Activated CD4-positive, alpha-beta memory T cell treated with anti-CD3 and anti-CD28 coated beads, Interleukin-2, amount 10 ng/mL, durations not matched to agents 7 days and 5 days (primary cell): ENCODE data around the gene CBLIF. TPM values are rescaled to one million over a fixed set of nuclear protein-coding genes. Genes with fewer than 3 reads are reported as not detected.
"Not testable (repeated sequence)": the region's sequence is repeated elsewhere in the genome, so short reads cannot be mapped to it uniquely, and the experiment has no call there.

Experiments
- CTCF ChIA-PET: fragments of 350-600 bp; sonication (Branson Sonifier 250); formaldehyde crosslinking; loops from one replicate; lab custom pipeline; 2021; ENCODE audit warnings: antibody characterized with exemption, inconsistent platforms; lab: Charles Lee
- POLR2A ChIA-PET: fragments of 350-600 bp; sonication (Branson Sonifier 250); formaldehyde crosslinking; loops from one replicate; lab custom pipeline; 2021; ENCODE audit warnings: antibody characterized with exemption; lab: Charles Lee
- DNase-seq: peaks from one replicate; pipeline ENCODE4 v3.0.0-alpha.2; 2020
- H3K27ac Mint-ChIP-seq: one replicate; pipeline ENCODE4 v1.8.0; 2021; ENCODE audit warnings: mild to moderate bottlenecking, mixed read lengths
- H3K27me3 Mint-ChIP-seq: one replicate; pipeline ENCODE4 v1.8.0; 2021; ENCODE audit warnings: mixed read lengths
- H3K36me3 Mint-ChIP-seq: one replicate; pipeline ENCODE4 v1.8.0; 2021; ENCODE audit warnings: low read depth, mixed read lengths
- H3K4me1 Mint-ChIP-seq: one replicate; pipeline ENCODE4 v1.8.0; 2021; ENCODE audit warnings: mixed read lengths
- H3K4me3 Mint-ChIP-seq: one replicate; pipeline ENCODE4 v1.8.0; 2021; ENCODE audit warnings: mild to moderate bottlenecking, mixed read lengths
- H3K9me3 Mint-ChIP-seq: one replicate; pipeline ENCODE4 v1.8.0; 2021; ENCODE audit warnings: mixed read lengths
- total RNA-seq, 2 experiments: library from RNA; stranded (reverse); gene quantifications; one replicate each; pipeline ENCODE4 v1.2.3, GENCODE V29; 2021

The CBLIF gene
- total RNA-seq, 2 experiments from 2014 or later: not detected

GRCh38 chr11:59839615-59840014 is 5.7 kb downstream of the CBLIF start:
- Mint-ChIP-seq H3K4me3 (no peak overlapping the region), H3K4me1 (peaks cover 6% of the 10 kb centered on the region), H3K27me3 (peaks cover 2% of the 10 kb centered on the region), H3K36me3 (no peaks in the 10 kb centered on the region), H3K9me3 (no peaks in the 10 kb centered on the region), H3K27ac (no peak overlapping the region)
- no peak for DNase-seq
- POLR2A ChIA-PET: no interaction called here
- CTCF ChIA-PET: no interaction called here

GRCh38 chr11:59833602-59834001 is 11.7 kb downstream of the CBLIF start:
- DNase-seq: no peak
- ChIA-PET POLR2A (no interaction called here), CTCF (no interaction called here)
- H3K4me3 Mint-ChIP-seq: no peak overlapping the region
- H3K27ac Mint-ChIP-seq: no peak overlapping the region
- H3K36me3 Mint-ChIP-seq: no peaks in the 10 kb centered on the region
- H3K9me3 Mint-ChIP-seq: no peaks in the 10 kb centered on the region
- H3K4me1 Mint-ChIP-seq: peaks cover 8% of the 10 kb centered on the region
- H3K27me3 Mint-ChIP-seq: no peaks in the 10 kb centered on the region

GRCh38 chr11:59829358-59829757 is 15.9 kb downstream of the CBLIF start:
- H3K9me3 Mint-ChIP-seq: no peaks in the 10 kb centered on the region
- peaks cover 8% of the 10 kb centered on the region for H3K4me1 Mint-ChIP-seq
- CTCF ChIA-PET: interaction anchor here (2.2 kb wide), 1 partner anchor 90 kb away, joined by 5 read pairs; no protein-coding TSS in a partner anchor
- H3K27me3 Mint-ChIP-seq: no peaks in the 10 kb centered on the region
- no peaks in the 10 kb centered on the region for H3K36me3 Mint-ChIP-seq
- DNase-seq: no peak
- H3K4me3 Mint-ChIP-seq: no peak overlapping the region
- POLR2A ChIA-PET: no interaction called here
- no peak overlapping the region for H3K27ac Mint-ChIP-seq

- Mint-ChIP-seq H3K9me3 (no peaks in the 10 kb centered on the region), H3K4me1 (peaks cover 16% of the 10 kb centered on the region), H3K4me3 (no peak overlapping the region), H3K36me3 (no peaks in the 10 kb centered on the region), H3K27me3 (no peaks in the 10 kb centered on the region), H3K27ac (no peak overlapping the region)
- ChIA-PET POLR2A (no interaction called here), CTCF (interaction anchor here (0.6 to 1.4 kb wide), 7 partner anchors 9 to 277 kb away, joined by 3 to 22 read pairs (median 3); no protein-coding TSS in a partner anchor)
- DNase-seq: peak; percentile 47
Observed at GRCh38 chr11:59822989-59823566, 22.2 kb downstream of the CBLIF start.

DNA sequence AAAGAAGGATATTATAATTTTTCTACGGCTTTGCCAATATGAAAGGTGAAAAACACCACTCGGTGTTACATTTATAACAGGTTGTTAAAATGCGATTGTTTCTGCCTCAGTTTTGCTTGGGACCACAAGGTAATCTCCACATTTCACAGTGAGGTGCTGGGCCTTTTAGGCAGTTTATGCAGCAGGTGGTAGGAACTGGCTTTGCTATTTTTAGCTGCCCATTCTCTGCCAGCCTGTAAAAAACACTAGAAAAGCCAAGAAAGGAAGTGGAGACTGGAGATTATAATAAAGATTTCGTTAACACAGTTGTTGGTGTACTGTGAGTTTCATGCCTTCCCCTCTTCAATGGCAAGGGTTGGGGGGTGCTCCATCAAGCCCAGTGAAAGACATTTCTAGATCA is 26.7 kb downstream of the CBLIF start:
- Mint-ChIP-seq H3K27me3 (no peaks in the 10 kb centered on the region), H3K27ac (peak overlapping the region; percentile 24), H3K4me1 (peaks cover 30% of the 10 kb centered on the region), H3K4me3 (no peak overlapping the region), H3K9me3 (no peaks in the 10 kb centered on the region), H3K36me3 (no peaks in the 10 kb centered on the region)
- ChIA-PET CTCF (no interaction called here), POLR2A (interaction anchor here (0.7 kb wide), 1 partner anchor 62 kb away, joined by 3 read pairs; no protein-coding TSS in a partner anchor)
- no peak for DNase-seq

- POLR2A ChIA-PET, DNase-seq, H3K36me3 Mint-ChIP-seq, H3K27me3 Mint-ChIP-seq, H3K9me3 Mint-ChIP-seq, H3K27ac Mint-ChIP-seq, H3K4me3 Mint-ChIP-seq: not testable (repeated sequence)
- CTCF ChIA-PET: interaction anchor here (1.1 kb wide), 1 partner anchor 40 kb away, joined by 3 read pairs; no protein-coding TSS in a partner anchor
- peaks cover 37% of the 10 kb centered on the region for H3K4me1 Mint-ChIP-seq
Observed at GRCh38 chr11:59816434-59816833, 28.9 kb downstream of the CBLIF start.

- POLR2A ChIA-PET: no interaction called here
- Mint-ChIP-seq H3K9me3 (peaks cover 3% of the 10 kb centered on the region), H3K27ac (no peak overlapping the region), H3K27me3 (no peaks in the 10 kb centered on the region), H3K4me3 (no peak overlapping the region), H3K4me1 (peaks cover 44% of the 10 kb centered on the region), H3K36me3 (peaks cover 12% of the 10 kb centered on the region)
- no peak for DNase-seq
- CTCF ChIA-PET: interaction anchor here (1.7 kb wide), 1 partner anchor 61 kb away, joined by 4 read pairs; the partner anchor contains the start of gene STX3
Observed at GRCh38 chr11:59815754-59816153, 29.5 kb downstream of the CBLIF start.

- peak overlapping the region; percentile 2 for H3K4me3 Mint-ChIP-seq
- peak overlapping the region; percentile 11 for H3K27ac Mint-ChIP-seq
- peaks cover 52% of the 10 kb centered on the region for H3K4me1 Mint-ChIP-seq
Observed at GRCh38 chr11:59814021-59814420, 31.3 kb downstream of the CBLIF start.

DNA sequence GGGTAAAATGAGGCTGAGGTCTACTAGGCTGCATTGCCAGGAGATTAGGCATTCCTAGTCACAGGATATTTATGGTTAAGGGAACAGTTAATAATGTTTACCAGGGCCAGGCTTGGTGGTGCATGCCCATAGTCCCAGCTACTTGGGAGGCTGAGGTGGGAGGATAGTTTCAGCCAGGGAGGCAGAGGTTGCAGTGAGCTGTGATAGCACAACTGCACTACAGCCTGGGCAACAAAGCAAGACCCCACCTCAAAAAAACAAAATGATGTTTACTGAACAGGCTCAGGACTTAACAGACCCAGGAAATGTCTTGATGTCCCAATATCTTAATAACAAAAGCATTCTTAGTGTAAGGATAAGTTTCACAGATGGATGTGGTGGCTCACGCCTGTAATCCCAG is 31.9 kb downstream of the CBLIF start:
- Mint-ChIP-seq H3K4me1 (peaks cover 50% of the 10 kb centered on the region), H3K36me3 (peaks cover 23% of the 10 kb centered on the region), H3K9me3 (peaks cover 3% of the 10 kb centered on the region), H3K4me3 (no peak overlapping the region), H3K27me3 (no peaks in the 10 kb centered on the region), H3K27ac (no peak overlapping the region)
- CTCF ChIA-PET: interaction anchor here (0.9 to 2.2 kb wide), 3 partner anchors 10 to 106 kb away, joined by 3 to 8 read pairs (median 6); partner anchors contain the start of gene STX3
- POLR2A ChIA-PET: interaction anchor here (1.0 kb wide), 1 partner anchor 12 kb away, joined by 3 read pairs; no protein-coding TSS in a partner anchor
- DNase-seq: no peak

More at GRCh38 chr11:59814021-59814420, 31.3 kb downstream of the CBLIF start:
- H3K36me3 Mint-ChIP-seq: peaks cover 19% of the 10 kb centered on the region
- POLR2A ChIA-PET: interaction anchor here (1.0 kb wide), 1 partner anchor 11 kb away, joined by 3 read pairs; no protein-coding TSS in a partner anchor
- no peaks in the 10 kb centered on the region for H3K27me3 Mint-ChIP-seq
- CTCF ChIA-PET: interaction anchor here (0.6 to 2.2 kb wide), 4 partner anchors 9 to 1244 kb away, joined by 3 to 8 read pairs (median 5); partner anchors contain the start of gene STX3
- DNase-seq: no peak
- H3K9me3 Mint-ChIP-seq: peaks cover 3% of the 10 kb centered on the region

- H3K27me3 Mint-ChIP-seq: no peaks in the 10 kb centered on the region
- H3K27ac Mint-ChIP-seq: no peak overlapping the region
- ChIA-PET POLR2A (interaction anchor here (1.0 to 8.8 kb wide), 2 partner anchors 29 to 57 kb away, joined by 3 to 64 read pairs; partner anchors contain the start of gene STX3), CTCF (interaction anchor here (0.9 to 1.7 kb wide), 2 partner anchors 11 to 316 kb away, joined by 3 to 5 read pairs; no protein-coding TSS in a partner anchor)
- peaks cover 47% of the 10 kb centered on the region for H3K4me1 Mint-ChIP-seq
- H3K9me3 Mint-ChIP-seq: peaks cover 3% of the 10 kb centered on the region
- peaks cover 28% of the 10 kb centered on the region for H3K36me3 Mint-ChIP-seq
- H3K4me3 Mint-ChIP-seq: no peak overlapping the region
- DNase-seq: no peak
Observed at GRCh38 chr11:59812220-59812619, 33.1 kb downstream of the CBLIF start.

DNA sequence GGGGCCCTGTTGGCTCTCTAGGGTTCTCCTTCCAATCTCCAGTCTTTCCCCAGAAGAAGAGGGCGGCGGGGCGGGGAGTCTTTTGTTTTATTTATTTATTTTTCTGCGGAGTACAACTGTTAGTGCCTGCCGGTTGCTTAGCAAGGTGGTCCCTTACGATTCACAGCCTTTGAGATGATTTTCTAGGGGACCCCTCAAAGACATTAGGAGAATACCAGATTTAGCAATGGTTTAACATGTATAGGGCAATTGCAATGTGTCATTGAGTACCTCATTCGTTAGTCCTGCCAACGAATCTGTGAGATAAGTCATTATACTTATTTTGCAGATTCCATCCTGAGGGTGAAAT is 34.4 kb downstream of the CBLIF start:
- H3K27ac Mint-ChIP-seq: peak overlapping the region; percentile 91
- peaks cover 3% of the 10 kb centered on the region for H3K9me3 Mint-ChIP-seq
- CTCF ChIA-PET: interaction anchor here (0.6 to 4.3 kb wide), 8 partner anchors 10 to 195 kb away, joined by 3 to 36 read pairs (median 6); partner anchors contain the start of genes OSBP, PATL1 and STX3
- H3K27me3 Mint-ChIP-seq: no peaks in the 10 kb centered on the region
- H3K4me1 Mint-ChIP-seq: peaks cover 48% of the 10 kb centered on the region
- DNase-seq: no peak
- POLR2A ChIA-PET: interaction anchor here (0.7 to 8.8 kb wide), 13 partner anchors 23 to 245 kb away, joined by 3 to 64 read pairs (median 4); partner anchors contain the start of genes OSBP, PATL1 and STX3
- peaks cover 39% of the 10 kb centered on the region for H3K36me3 Mint-ChIP-seq
- H3K4me3 Mint-ChIP-seq: peak overlapping the region; percentile 90

GRCh38 chr11:59810189-59810910 is 34.9 kb downstream of the CBLIF start, which contains the start of gene MRPL16:
TSS of gene MRPL16 (minus strand) at chr11:59810778. CDS start at chr11:59810658, 120 bp downstream.
- peaks cover 48% of the 10 kb centered on the region for H3K4me1 Mint-ChIP-seq
- H3K27ac Mint-ChIP-seq: peak within 1 kb of the TSS; percentile 91
- H3K27me3 Mint-ChIP-seq: no peaks in the 10 kb centered on the region
- POLR2A ChIA-PET: interaction anchor here (0.7 to 8.8 kb wide), 16 partner anchors 12 to 245 kb away, joined by 3 to 64 read pairs (median 4); partner anchors contain the start of genes OSBP, PATL1 and STX3
- CTCF ChIA-PET: interaction anchor here (0.6 to 4.3 kb wide), 8 partner anchors 9 to 195 kb away, joined by 3 to 36 read pairs (median 6); partner anchors contain the start of genes OSBP, PATL1 and STX3
- H3K9me3 Mint-ChIP-seq: peaks cover 3% of the 10 kb centered on the region
- peak; percentile 93 for DNase-seq
- H3K36me3 Mint-ChIP-seq: peaks cover 44% of the 10 kb centered on the region
- H3K4me3 Mint-ChIP-seq: peak within 1 kb of the TSS; percentile 90
